ENCODE measurements around the gene ANKRD44. TPM values are rescaled to one million over a fixed set of nuclear protein-coding genes. Genes with fewer than 3 reads are reported as not detected.

Gene ANKRD44
- total and polyA plus RNA-seq, 2 of the 8 experiments (the other 6 are each of a cell fraction or from before 2014, with no cell fraction given), result 1.2 to 1.3 TPM

DNA sequence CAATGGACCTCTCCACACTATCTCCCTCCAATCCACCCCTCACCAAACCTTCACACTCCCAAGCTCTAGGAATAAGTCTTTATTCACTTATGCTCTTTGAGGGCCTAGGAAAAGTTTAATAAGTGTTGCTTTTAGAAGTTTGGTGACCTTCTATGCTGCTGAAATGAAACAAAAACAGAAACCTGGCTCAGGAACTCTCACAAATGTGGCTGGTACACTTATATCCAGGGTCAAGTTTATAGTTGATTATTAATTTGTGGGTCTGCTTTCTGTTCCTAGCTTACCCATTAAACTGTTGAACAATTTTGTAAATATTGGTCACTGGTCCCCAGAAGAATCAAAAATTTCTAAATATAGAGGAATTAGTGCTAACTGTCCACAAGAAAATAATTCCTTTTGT is 14.2 kb upstream of the ANKRD44 start:
- Histone ChIP-seq H3K4me3 (ENCODE audit: extremely low read depth in 1 of 4, insufficient read depth in 2 of 4, low read depth in 3 of 4, low read length in 4 of 4) (no peak overlapping the region), H4K20me1 (replicated peaks in 1 of 2; ENCODE audit: control insufficient read depth in 1 of 2, insufficient read depth in 2 of 2, low read length in 2 of 2) (no peaks in the 10 kb centered on the region), H4K8ac (ENCODE audit: extremely low read depth, insufficient read depth, low read length) (no peak overlapping the region), H2BK12ac (ENCODE audit: low read depth, low read length) (no peak overlapping the region), H3K79me2 (ENCODE audit: control insufficient read depth in 1 of 2, insufficient read depth in 2 of 2, low read length in 2 of 2) (no peaks in the 10 kb centered on the region), H3K56ac (replicated peaks; ENCODE audit: insufficient read length, low read depth, low read length) (no peak overlapping the region), H2AK5ac (ENCODE audit: low read depth, low read length) (no peak overlapping the region), H3K18ac (ENCODE audit: extremely low read depth, low read length) (no peak overlapping the region), H2BK120ac (replicated peaks; ENCODE audit: low read depth, low read length) (no peak overlapping the region), H2AFZ (ENCODE audit: low read length) (no peak overlapping the region), H3K14ac (ENCODE audit: insufficient read length) (no peak overlapping the region), H2BK20ac (ENCODE audit: low read length) (no peak overlapping the region), H2BK15ac (ENCODE audit: low read length) (no peak overlapping the region), H3K9me3 (ENCODE audit: insufficient read depth in 2 of 2, low read depth in 1 of 2, low read length in 1 of 2) (no peaks in the 10 kb centered on the region), H3K4me2 (ENCODE audit: insufficient read depth in 1 of 2, low read depth in 2 of 2, low read length in 2 of 2) (no peak overlapping the region), H4K91ac (replicated peaks; ENCODE audit: insufficient read length, low read length) (no peak overlapping the region), H3K36me3 (ENCODE audit: control insufficient read depth in 2 of 4, insufficient read depth in 4 of 4, low read length in 3 of 4) (no peaks in the 10 kb centered on the region), H3K4ac (replicated peaks; ENCODE audit: insufficient read length, low read depth, low read length) (no peak overlapping the region), H4K5ac (ENCODE audit: insufficient read length, low read depth, low read length) (no peak overlapping the region), H3K27ac (ENCODE audit: low read depth, low read length) (no peak overlapping the region), H3K79me1 (ENCODE audit: low read depth, low read length) (no peaks in the 10 kb centered on the region), H2BK5ac (ENCODE audit: low read depth, low read length) (no peak overlapping the region), H3K23me2 (ENCODE audit: low read depth, low read length) (no peaks in the 10 kb centered on the region), H3K23ac (ENCODE audit: insufficient read length) (no peak overlapping the region), H3K9ac (replicated peaks in 1 of 4; ENCODE audit: extremely low read depth in 1 of 4, low read depth in 3 of 4, low read length in 3 of 4) (no peak overlapping the region), H3K27me3 (replicated peaks in 1 of 4; ENCODE audit: control insufficient read depth in 3 of 4, extremely low read depth in 1 of 4, insufficient read depth in 3 of 4, low read length in 3 of 4) (no peaks in the 10 kb centered on the region), H3K4me1 (replicated peaks in 1 of 4; ENCODE audit: control insufficient read depth in 3 of 4, insufficient read depth in 4 of 4, low read length in 3 of 4) (no peaks in the 10 kb centered on the region)
- DNase-seq (ENCODE audit: low read depth in 1 of 2, low spot score in 2 of 2) (no peak), FAIRE-seq (no peak)
- POLR2A ChIA-PET (ENCODE audit: partially characterized antibody), result no interaction called here
- CTCF ChIA-PET (ENCODE audit: partially characterized antibody), result no interaction called here
- TF ChIP-seq FOSL1 (IDR thresholded peaks at IDR 0.05; ENCODE audit: insufficient read depth, low read depth, low read length), result no peak
- TF ChIP-seq SAP30 (IDR thresholded peaks at IDR 0.05; ENCODE audit: insufficient read depth, insufficient replicate concordance, low read length), result no peak
- TF ChIP-seq EGR1 (IDR thresholded peaks at IDR 0.05; ENCODE audit: borderline replicate concordance, low read depth, low read length), result no peak
- TF ChIP-seq CHD2 (IDR thresholded peaks at IDR 0.05; ENCODE audit: low read length), result no peak
- no peak for TF ChIP-seq TAF1 (IDR thresholded peaks at IDR 0.05; ENCODE audit: low read depth, low read length)
- no peak for TF ChIP-seq TBP (IDR thresholded peaks at IDR 0.05; ENCODE audit: low read depth, low read length)
- TF ChIP-seq, protein P1, sequence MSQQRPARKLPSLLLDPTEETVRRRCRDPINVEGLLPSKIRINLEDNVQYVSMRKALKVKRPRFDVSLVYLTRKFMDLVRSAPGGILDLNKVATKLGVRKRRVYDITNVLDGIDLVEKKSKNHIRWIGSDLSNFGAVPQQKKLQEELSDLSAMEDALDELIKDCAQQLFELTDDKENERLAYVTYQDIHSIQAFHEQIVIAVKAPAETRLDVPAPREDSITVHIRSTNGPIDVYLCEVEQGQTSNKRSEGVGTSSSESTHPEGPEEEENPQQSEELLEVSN (IDR thresholded peaks at IDR 0.05), result no peak
- no peak for TF ChIP-seq KDM5A (IDR thresholded peaks at IDR 0.05; ENCODE audit: low read length)
- TF ChIP-seq JUN (IDR thresholded peaks at IDR 0.05; ENCODE audit: low read depth, low read length), result no peak
- no peak for TF ChIP-seq POLR2AphosphoS5 (IDR thresholded peaks at IDR 0.05; ENCODE audit: low read depth, low read length)
- TF ChIP-seq GABPA (IDR thresholded peaks at IDR 0.05; ENCODE audit: borderline replicate concordance, insufficient read depth, low read length), result no peak
- TF ChIP-seq YY1 (IDR thresholded peaks at IDR 0.05; ENCODE audit: low read depth, low read length), result no peak
- TF ChIP-seq CBX5 (IDR thresholded peaks at IDR 0.05; ENCODE audit: low read depth, low read length), result no peak
- TF ChIP-seq SIN3A (conservative IDR thresholded peaks at IDR 0.05 in 1 of 2, IDR thresholded peaks at IDR 0.05 in 1 of 2; ENCODE audit: low read depth in 1 of 2, low read length in 2 of 2), result no peak
- no peak for TF ChIP-seq CREB1 (IDR thresholded peaks at IDR 0.05)
- TF ChIP-seq SIX5 (IDR thresholded peaks at IDR 0.05; ENCODE audit: low read depth, low read length), result no peak
- TF ChIP-seq POLR2A (IDR thresholded peaks at IDR 0.05; ENCODE audit: control extremely low read depth in 1 of 2, low read depth in 2 of 2, low read length in 2 of 2), result no peak

Measured in H1 (cell line).